CD4-positive, alpha-beta T cell treated with Interleukin-1 beta for 1 hour (primary cell): ENCODE results near the gene ADPRH.

Experiments
- DNase-seq, 2 donors: peaks; one replicate each; pipeline ENCODE4 v3.0.0-alpha.2; 2020 to 2022

Gene ADPRH

DNA sequence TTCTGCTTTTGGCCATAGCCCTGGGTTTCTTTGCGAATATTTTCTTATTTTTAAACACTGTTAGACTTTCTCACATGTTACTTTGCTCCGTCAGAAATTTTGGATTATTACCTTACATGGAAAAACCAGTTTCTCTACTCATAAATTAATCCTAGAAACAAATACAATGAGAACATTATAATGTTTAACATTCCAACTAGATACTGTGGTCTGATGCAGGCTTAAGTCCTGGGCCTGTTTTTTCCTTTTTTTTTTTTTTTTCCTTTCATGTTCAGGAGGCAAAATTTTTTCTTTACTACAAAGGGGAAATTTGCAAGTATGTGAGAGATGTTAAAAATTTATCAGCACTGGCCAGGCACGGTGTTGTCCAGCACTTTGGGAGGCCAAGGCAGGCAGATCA lies 52.2 kb downstream of the ADPRH start:
- no peak for DNase-seq

DNA sequence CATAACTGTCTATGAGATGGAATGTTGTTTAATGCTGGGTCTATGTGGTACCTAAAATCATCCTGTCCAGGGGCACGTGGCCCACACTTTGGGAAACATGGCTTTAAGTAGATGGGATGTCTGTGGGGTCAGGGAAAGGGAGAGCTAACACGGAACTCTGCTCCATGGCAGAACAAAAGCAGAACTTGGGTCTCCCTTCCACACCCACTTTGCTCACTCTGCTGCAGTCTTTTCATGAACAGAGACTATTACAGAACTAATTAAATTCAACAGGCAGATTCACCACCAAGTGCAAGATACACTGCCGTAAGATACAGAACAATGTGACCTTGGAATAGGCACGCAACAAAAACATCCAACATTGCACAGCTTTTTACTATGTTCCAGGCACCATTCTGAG lies 52.9 kb downstream of the ADPRH start:
- no peak for DNase-seq

DNA sequence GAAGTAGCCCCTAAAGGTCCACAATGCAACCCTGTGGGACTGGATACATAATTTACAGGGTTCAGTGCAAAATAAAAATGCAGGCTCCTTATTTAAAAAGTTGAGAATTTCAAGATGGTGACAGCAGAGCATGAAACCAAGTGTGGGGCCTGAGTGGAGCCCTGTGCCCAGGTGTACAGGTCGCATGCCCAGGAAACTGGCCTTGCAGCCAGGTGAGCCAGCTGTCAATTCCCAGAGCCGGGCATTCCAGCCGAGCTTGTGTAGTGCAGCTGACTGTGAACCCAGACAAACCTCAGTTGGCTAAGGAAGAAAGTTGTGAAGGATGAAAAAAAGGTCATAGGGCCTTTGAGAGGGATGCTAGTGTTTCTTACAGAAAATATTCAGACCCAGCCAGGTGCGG lies 53.5 kb downstream of the ADPRH start:
- no peak for DNase-seq

DNA sequence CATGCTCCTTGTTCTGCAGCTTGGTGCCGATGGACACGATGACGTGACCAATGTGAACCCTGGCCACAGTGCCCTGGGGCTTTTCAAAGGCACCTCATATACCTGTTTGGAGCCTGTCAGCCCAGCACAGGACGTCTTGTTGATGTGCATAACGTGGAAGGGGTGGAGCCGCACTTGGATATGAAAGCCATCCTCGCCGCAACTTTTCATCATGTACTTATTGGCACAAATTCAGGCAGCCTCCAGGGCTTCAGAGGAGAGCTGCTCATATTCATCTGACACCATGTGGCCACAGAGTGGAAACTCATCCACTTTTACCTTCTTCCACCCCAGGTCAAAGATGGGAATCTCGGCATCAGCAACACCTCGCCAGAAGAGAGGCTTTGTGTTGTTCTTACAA lies 56.4 kb downstream of the ADPRH start:
- no peak for DNase-seq

DNA sequence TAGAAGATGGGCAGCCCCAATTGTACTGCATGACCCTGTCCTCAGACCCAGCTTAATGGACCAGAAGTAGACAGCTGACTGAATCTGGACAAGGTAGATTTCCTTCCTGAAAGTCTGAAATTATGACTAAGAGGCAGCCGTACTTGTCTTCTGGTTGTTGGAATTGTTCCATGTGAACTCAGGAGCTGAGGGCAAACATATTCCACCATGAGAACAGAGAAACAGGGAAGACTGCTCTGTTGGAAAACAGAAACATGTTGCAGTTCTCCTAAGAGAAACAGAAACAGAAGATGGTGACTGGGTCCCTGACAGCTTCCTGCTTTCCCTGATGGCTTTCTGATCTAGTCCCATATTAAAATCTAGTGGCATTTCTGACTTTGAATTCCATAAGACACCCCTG lies 57.0 kb downstream of the ADPRH start:
- no peak for DNase-seq

DNA sequence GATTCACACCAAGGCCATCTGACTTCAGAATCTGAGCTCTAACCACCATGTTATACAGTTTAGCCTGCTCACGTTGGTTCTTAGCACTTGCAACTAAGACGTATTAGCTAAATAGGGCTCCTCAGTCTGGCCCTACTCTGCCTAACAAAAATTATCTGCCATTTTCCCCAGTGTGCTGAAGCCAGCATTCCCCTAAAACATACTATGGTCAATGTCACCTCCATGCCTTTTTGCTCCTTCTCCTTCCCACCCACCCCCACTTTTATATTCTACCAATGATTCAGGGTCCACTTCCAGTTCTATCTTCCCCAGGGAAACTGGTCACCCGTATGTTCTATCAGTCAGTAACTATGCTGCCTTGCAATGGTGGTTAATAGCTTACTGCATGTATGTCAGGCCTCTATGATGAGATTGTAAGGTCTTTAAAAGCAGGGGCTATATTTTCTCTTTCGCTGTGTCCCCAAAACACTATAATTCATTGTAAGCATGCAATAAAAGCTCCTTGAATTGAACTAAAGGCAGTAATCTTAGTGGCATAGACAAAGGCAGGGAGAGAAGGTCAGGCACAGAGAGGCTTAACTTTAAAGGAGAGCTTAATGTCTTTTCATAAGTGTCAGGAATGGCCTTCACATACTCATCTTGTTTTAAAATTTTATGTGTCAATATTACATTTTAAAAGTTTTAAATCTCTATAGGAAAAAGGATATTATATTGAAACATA lies 57.8 kb downstream of the ADPRH start:
- DNase-seq: no peak

DNA sequence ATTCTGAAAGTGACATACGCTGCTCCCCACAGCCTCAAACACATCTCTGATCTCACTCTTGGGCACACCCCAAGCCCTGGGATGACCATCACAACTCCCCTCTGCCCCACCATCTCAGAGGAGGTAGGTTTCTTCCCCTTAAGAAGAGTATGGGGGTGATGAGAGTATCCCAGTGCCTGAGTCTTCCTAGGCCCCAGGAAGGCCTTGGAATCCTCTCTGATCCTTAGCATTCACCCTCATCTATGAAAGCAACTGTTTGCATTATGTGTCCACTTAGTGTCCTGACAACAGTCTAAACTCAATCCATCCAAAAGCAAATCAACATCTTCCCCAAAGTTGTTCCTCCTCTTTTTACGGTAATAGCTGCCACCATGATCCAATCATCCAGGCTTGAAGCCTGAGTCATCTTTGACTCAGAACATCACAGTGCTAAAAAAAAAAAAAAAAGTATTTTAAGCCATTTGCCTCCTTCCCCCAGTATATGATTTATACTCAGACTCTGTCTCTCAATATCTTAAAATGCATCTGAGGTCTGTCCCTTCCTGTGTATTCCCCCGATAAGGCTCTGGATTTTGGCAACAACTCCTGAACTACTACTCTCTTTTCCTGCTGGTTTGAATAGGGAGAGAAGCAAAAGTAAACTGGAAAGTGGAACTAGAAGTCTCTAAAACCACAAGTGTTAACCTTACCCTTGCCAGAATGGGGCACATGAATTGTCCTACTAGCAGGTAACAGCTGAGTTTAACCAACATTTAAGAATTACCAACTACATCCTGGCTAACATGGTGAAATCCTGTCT lies 58.6 kb downstream of the ADPRH start:
- peak in 1 of 2 donors; percentile 38 for DNase-seq
